C4-2B (cell line): Measurements from ENCODE around the gene OSBP2.

Experiments used
- ZFX ChIP-seq: fragments of 450-650 bp; IDR thresholded peaks from 2 replicates; pipeline ENCODE4 v1.6.1; 2017
- TF ChIP-seq, protein P1 (sequence below): fragments of 450-650 bp; conservative IDR thresholded peaks from 2 replicates; pipeline ENCODE4 v1.5.1; 2017; ENCODE audit warnings: mild to moderate bottlenecking

DNA sequence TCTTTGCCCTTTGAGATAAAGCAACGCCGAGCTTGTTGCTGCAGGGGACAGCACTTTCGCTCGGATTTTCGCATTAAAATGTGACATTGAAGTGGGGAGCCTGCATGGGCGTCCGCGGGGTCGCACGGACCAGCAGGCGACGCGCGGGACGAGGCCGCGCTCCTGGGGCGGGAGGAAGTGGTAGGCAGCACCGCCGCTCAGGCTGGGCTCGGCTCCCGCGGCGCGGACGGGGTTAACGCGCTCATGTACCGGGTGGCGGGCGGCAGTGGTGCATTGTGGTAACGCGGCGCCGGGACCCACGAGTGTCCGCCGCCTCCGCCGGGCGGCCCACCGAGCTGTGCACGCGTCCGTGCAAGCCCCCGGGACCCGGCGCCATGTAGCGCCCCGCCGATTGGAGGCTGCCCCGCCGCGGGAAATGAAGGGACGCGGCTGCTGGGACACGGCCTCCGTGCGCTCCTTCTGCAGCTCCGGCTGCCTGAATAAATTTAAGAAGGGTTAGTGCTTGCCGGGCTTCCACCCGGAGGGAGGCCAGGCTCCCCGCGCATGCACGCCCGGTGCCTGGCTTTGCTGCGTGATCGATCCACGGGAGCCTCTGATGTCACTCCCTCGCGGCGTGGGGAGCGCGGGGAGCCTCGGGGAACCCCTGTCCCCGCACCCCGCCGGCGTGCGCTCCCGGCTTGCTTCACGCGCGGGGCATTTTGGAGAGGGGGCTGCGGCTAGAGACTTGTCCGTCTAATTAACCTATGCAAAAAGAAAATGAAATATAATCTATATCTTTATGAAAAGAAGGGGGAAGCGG, 127.7 kb downstream of the OSBP2 start:
- TF ChIP-seq, protein P1, sequence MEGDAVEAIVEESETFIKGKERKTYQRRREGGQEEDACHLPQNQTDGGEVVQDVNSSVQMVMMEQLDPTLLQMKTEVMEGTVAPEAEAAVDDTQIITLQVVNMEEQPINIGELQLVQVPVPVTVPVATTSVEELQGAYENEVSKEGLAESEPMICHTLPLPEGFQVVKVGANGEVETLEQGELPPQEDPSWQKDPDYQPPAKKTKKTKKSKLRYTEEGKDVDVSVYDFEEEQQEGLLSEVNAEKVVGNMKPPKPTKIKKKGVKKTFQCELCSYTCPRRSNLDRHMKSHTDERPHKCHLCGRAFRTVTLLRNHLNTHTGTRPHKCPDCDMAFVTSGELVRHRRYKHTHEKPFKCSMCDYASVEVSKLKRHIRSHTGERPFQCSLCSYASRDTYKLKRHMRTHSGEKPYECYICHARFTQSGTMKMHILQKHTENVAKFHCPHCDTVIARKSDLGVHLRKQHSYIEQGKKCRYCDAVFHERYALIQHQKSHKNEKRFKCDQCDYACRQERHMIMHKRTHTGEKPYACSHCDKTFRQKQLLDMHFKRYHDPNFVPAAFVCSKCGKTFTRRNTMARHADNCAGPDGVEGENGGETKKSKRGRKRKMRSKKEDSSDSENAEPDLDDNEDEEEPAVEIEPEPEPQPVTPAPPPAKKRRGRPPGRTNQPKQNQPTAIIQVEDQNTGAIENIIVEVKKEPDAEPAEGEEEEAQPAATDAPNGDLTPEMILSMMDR: no peak
- 0 out of 2 replicates have a peak, but pooled peaks have one; percentile 32 for TF ChIP-seq ZFX
